Measurements from ENCODE around the gene UBD. TPM values are rescaled to one million over a fixed set of nuclear protein-coding genes. Genes with fewer than 3 reads are reported as not detected.

UBD gene
- total RNA-seq, 1 experiment from 2014 or later, result not detected

- WGBS (ENCODE audit: extremely low coverage, insufficient read length, low lambda C conversion rate), result no CpG with 5 or more reads among the region's 7 CpGs
- no peak overlapping the region for H4K8ac ChIP-seq (replicated peaks; ENCODE audit: insufficient read length, low read depth, low read length)
- no peak overlapping the region for H2BK120ac ChIP-seq (ENCODE audit: low read depth, low read length, poor library complexity, severe bottlenecking)
- no peak overlapping the region for H3K23ac ChIP-seq (ENCODE audit: insufficient read length, low read depth, low read length)
- no peaks in the 10 kb centered on the region for H3K79me1 ChIP-seq (ENCODE audit: insufficient read depth, low read depth, low read length, poor library complexity, severe bottlenecking)
- H3K4me3 Mint-ChIP-seq, result no peak overlapping the region
- no peak overlapping the region for H3T11ph ChIP-seq (ENCODE audit: low read length)
- peaks cover 9 to 11% of the 10 kb centered on the region in 2 experiments for H3K4me1 Mint-ChIP-seq
- H3K27me3 Mint-ChIP-seq (ENCODE audit: low read depth), result peaks cover 9% of the 10 kb centered on the region
- no peaks in the 10 kb centered on the region; a peak in 1 of 5 replicates for H3K9me3 Mint-ChIP-seq
- H3K36me3 Mint-ChIP-seq (ENCODE audit: insufficient read depth in 1 of 3, low read depth in 3 of 3), result peaks cover 0 to 1% (median 0%) of the 10 kb centered on the region in 3 experiments; a peak in 1 of 7 replicates
- H4K91ac ChIP-seq (ENCODE audit: insufficient read length, low read depth, low read length), result no peak overlapping the region
- H2BK5ac ChIP-seq (ENCODE audit: insufficient read length, low read length), result no peak overlapping the region
- no peak overlapping the region for H2AK5ac ChIP-seq (ENCODE audit: insufficient read length, low read length)
- H3K79me2 ChIP-seq (ENCODE audit: insufficient read depth, low read length), result no peaks in the 10 kb centered on the region
- no peak overlapping the region for H2AFZ ChIP-seq (ENCODE audit: low read length)
- no peak overlapping the region; the same call in 1 of the 2 replicates for H3K4ac ChIP-seq (ENCODE audit: low read depth, low read length)
- no peak overlapping the region for H4K5ac ChIP-seq (ENCODE audit: insufficient read length, low read depth, low read length)
- no peaks in the 10 kb centered on the region; the same call in 1 of the 2 replicates for H3K27me3 ChIP-seq (ENCODE audit: insufficient read depth, low read length)
- no peak overlapping the region for H3K56ac ChIP-seq (ENCODE audit: insufficient read length, low read depth, low read length)
- H3K14ac ChIP-seq (ENCODE audit: insufficient read depth, low read length), result no peak overlapping the region
- H2BK12ac ChIP-seq (ENCODE audit: insufficient read length, low read depth, low read length), result no peak overlapping the region
- H3K27ac ChIP-seq (ENCODE audit: insufficient read length, low read depth, low read length), result no peak overlapping the region
- TF ChIP-seq CTCF (conservative IDR thresholded peaks at IDR 0.05), result no peak
- no peaks in the 10 kb centered on the region for H3K9me3 ChIP-seq (ENCODE audit: control insufficient read depth, low read depth, low read length)
- H2BK20ac ChIP-seq (ENCODE audit: low read depth, low read length, poor library complexity, severe bottlenecking), result no peak overlapping the region
- H3K4me1 ChIP-seq (ENCODE audit: insufficient read depth, low read length), result peaks cover 2% of the 10 kb centered on the region; the same call in 1 of the 2 replicates
- no peak overlapping the region for H2BK15ac ChIP-seq (ENCODE audit: low read depth, low read length)
- no peak overlapping the region for H3K9ac ChIP-seq (ENCODE audit: extremely low read depth, insufficient read length, low read length)
- no peak overlapping the region for H3K18ac ChIP-seq (ENCODE audit: insufficient read length, low read depth, low read length)
- no peak overlapping the region for H3K4me2 ChIP-seq (ENCODE audit: insufficient read depth, insufficient read length, low read length)
- DNase-seq, result no peak
- H3K23me2 ChIP-seq (ENCODE audit: insufficient read length, low read depth, low read length, poor library complexity, severe bottlenecking), result no peaks in the 10 kb centered on the region
- no peaks in the 10 kb centered on the region for H4K20me1 ChIP-seq (ENCODE audit: control insufficient read depth, insufficient read depth, insufficient read length)
- peak overlapping the region in 1 of 3 experiments; percentile 17; a peak in 1 of 7 replicates for H3K27ac Mint-ChIP-seq
These were observed 18.0 kb upstream of the UBD start for GRCh38 chr6:29577544-29577943.

All from H9 (cell line).